ENCODE results near the gene KLHL6. TPM values are rescaled to one million over a fixed set of nuclear protein-coding genes. Genes with fewer than 3 reads are reported as not detected.

The KLHL6 gene, protein sequence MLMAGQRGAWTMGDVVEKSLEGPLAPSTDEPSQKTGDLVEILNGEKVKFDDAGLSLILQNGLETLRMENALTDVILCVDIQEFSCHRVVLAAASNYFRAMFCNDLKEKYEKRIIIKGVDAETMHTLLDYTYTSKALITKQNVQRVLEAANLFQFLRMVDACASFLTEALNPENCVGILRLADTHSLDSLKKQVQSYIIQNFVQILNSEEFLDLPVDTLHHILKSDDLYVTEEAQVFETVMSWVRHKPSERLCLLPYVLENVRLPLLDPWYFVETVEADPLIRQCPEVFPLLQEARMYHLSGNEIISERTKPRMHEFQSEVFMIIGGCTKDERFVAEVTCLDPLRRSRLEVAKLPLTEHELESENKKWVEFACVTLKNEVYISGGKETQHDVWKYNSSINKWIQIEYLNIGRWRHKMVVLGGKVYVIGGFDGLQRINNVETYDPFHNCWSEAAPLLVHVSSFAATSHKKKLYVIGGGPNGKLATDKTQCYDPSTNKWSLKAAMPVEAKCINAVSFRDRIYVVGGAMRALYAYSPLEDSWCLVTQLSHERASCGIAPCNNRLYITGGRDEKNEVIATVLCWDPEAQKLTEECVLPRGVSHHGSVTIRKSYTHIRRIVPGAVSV
- total RNA-seq, result 1 to 10 TPM in 3 of 5 donors, under 1 TPM in 2; 0.58 to 5.7 (median 3.5) TPM
- polyA plus RNA-seq, result 1 to 10 TPM in 2 of 3 donors, under 1 TPM in 1; 0.76 to 1.8 (median 1.2) TPM
- long read RNA-seq, donor 1, result 0 reads
- long read RNA-seq, donor 2, result 0 reads
- long read RNA-seq, donor 3, result 0 reads
- long read RNA-seq, donor 4, result 0 reads
- long read RNA-seq, donor 5, result 0 reads
- long read RNA-seq, donor 6, result 0 reads
- long read RNA-seq, donor 7, result 0 reads
- long read RNA-seq, donor 8, result 0 reads
- long read RNA-seq, donor 9, result 0 reads
- long read RNA-seq, donor 10, result 0 reads

DNA sequence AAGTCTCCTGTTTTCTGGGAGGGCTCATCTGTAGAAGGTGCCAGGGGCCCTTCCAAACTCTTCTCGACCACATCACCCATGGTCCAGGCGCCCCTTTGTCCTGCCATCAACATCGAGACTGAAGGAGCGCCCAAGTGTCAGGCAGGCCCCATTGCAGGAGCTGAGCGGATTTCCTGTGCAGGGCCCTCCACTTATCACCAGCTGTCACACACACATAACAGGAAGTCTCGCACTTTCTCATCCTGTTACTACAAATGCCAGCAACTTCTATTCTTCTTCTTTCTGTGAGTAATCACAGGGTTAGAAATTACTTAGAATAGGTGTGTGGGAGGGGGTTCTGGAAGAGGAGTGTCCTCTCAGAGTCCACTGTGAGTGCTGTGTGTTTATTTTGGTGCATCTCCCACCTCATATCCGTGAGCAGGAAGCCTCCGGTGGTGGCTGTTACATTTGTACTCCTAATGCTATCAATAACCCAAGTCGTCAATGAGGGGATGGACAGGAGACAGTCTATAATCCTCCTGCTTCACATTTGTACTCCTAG is at the start of gene KLHL6:
TSS of gene KLHL6 (minus strand) at position 166 of the 541 bp plus-strand sequence. CDS start at position 113, 53 bp downstream.
- Histone ChIP-seq H3K4me1 (peaks cover 0 to 19% (median 0%) of the 10 kb centered on the region in 4 donors), H3K4me3 (peak within 1 kb of the TSS; percentile 7 to 37 (median 32)), H3K27ac (peak within 1 kb of the TSS in 4 of 5 donors; percentile 61 to 79 (median 72)), H3K36me3 (no peaks in the 10 kb centered on the region), H3K9me3 (no peaks in the 10 kb centered on the region), H3K27me3 (no peaks in the 10 kb centered on the region)
- TF ChIP-seq, protein P1, sequence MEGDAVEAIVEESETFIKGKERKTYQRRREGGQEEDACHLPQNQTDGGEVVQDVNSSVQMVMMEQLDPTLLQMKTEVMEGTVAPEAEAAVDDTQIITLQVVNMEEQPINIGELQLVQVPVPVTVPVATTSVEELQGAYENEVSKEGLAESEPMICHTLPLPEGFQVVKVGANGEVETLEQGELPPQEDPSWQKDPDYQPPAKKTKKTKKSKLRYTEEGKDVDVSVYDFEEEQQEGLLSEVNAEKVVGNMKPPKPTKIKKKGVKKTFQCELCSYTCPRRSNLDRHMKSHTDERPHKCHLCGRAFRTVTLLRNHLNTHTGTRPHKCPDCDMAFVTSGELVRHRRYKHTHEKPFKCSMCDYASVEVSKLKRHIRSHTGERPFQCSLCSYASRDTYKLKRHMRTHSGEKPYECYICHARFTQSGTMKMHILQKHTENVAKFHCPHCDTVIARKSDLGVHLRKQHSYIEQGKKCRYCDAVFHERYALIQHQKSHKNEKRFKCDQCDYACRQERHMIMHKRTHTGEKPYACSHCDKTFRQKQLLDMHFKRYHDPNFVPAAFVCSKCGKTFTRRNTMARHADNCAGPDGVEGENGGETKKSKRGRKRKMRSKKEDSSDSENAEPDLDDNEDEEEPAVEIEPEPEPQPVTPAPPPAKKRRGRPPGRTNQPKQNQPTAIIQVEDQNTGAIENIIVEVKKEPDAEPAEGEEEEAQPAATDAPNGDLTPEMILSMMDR (IDR thresholded peaks at IDR 0.05), result no peak
- TF ChIP-seq POLR2A (IDR thresholded peaks at IDR 0.05) (no peak), EP300 (IDR thresholded peaks at IDR 0.05) (no peak), POLR2AphosphoS5 (IDR thresholded peaks at IDR 0.05) (peak in 2 of 3 donors; percentile 53 to 54)
- WGBS, 5 donors, result 63 to 79% (median 66%) methylated on average over 9 of the region's 9 CpGs
- intact Hi-C loops (cut with DNase I; ENCODE audit: low total_unique reads), result no loop called here
- peak; percentile 40 to 75 for DNase-seq

- Histone ChIP-seq H3K4me1 (no peaks in the 10 kb centered on the region), H3K27me3 (no peaks in the 10 kb centered on the region), H3K27ac (no peak overlapping the region), H3K4me3 (no peak overlapping the region), H3K36me3 (no peaks in the 10 kb centered on the region), H3K9me3 (peaks cover 0 to 19% (median 9%) of the 10 kb centered on the region in 4 donors)
- DNase-seq, result no peak
- TF ChIP-seq POLR2A (IDR thresholded peaks at IDR 0.05) (no peak), EP300 (IDR thresholded peaks at IDR 0.05) (no peak), POLR2AphosphoS5 (IDR thresholded peaks at IDR 0.05) (no peak)
- TF ChIP-seq, protein P1 (IDR thresholded peaks at IDR 0.05), result no peak
- WGBS, 5 donors, result 2 to 95% (median 58%) methylated on average over 1 of the region's 1 CpG
- intact Hi-C loops (cut with DNase I; ENCODE audit: low total_unique reads), result no loop called here
These were observed 42.5 kb upstream of the KLHL6 start for GRCh38 chr3:183597959-183598358.

GRCh38 chr3:183594636-183595035 is 39.1 kb upstream of the KLHL6 start:
- peaks cover 0 to 7% (median 0%) of the 10 kb centered on the region in 4 donors for H3K4me1 ChIP-seq
- 66 to 100% (median 99%) methylated on average over 2 of the region's 2 CpGs for WGBS, 5 donors
- no peak overlapping the region for H3K4me3 ChIP-seq
- intact Hi-C loops (cut with DNase I; ENCODE audit: low total_unique reads), result no loop called here
- no peak for TF ChIP-seq POLR2A (IDR thresholded peaks at IDR 0.05)
- TF ChIP-seq EP300 (IDR thresholded peaks at IDR 0.05), result no peak
- TF ChIP-seq, protein P1 (IDR thresholded peaks at IDR 0.05), result no peak
- TF ChIP-seq POLR2AphosphoS5 (IDR thresholded peaks at IDR 0.05), result no peak
- no peaks in the 10 kb centered on the region for H3K36me3 ChIP-seq
- peaks cover 0 to 19% (median 9%) of the 10 kb centered on the region in 4 donors for H3K9me3 ChIP-seq
- H3K27me3 ChIP-seq, result peaks cover 0 to 11% (median 0%) of the 10 kb centered on the region in 3 donors
- no peak overlapping the region for H3K27ac ChIP-seq
- DNase-seq, result no peak

DNA sequence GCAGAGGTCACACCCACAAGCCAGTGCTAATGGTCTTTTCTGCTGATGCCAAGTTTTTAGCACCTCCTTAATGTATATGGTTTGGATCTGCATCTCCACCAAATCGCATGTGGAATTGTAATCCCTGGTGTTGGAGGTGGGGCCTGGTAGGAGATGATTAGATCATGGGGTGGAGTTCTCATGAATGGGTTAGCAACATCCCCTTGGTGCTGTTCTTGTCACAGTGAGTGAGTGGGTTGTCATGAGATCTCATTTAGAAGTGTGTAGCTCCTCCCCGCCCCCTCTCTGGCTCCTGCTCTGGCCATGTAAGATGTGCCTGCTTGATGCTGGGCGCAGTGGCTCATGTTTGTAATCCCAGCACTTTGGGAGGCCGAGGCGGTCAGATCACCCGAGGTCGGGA is 37.3 kb upstream of the KLHL6 start:
- Histone ChIP-seq H3K36me3 (no peaks in the 10 kb centered on the region), H3K9me3 (peaks cover 0 to 8% (median 1%) of the 10 kb centered on the region in 4 donors), H3K27me3 (peaks cover 0 to 11% (median 0%) of the 10 kb centered on the region in 3 donors), H3K4me1 (peaks cover 0 to 7% (median 0%) of the 10 kb centered on the region in 4 donors), H3K27ac (no peak overlapping the region), H3K4me3 (no peak overlapping the region)
- intact Hi-C loops (cut with DNase I; ENCODE audit: low total_unique reads), result no loop called here
- no peak for DNase-seq
- 91 to 98% (median 94%) methylated on average over 7 of the region's 7 CpGs for WGBS, 5 donors
- TF ChIP-seq, protein P1 (IDR thresholded peaks at IDR 0.05), result no peak
- TF ChIP-seq POLR2A (IDR thresholded peaks at IDR 0.05) (no peak), EP300 (IDR thresholded peaks at IDR 0.05) (no peak), POLR2AphosphoS5 (IDR thresholded peaks at IDR 0.05) (no peak)

Measured in stomach (tissue), 19 donors.